BJ (cell line): ENCODE data around the gene LRRC8B. TPM values are rescaled to one million over a fixed set of nuclear protein-coding genes. Genes with fewer than 3 reads are reported as not detected.
"Not testable (repeated sequence)": the region's sequence is repeated elsewhere in the genome, so short reads cannot be mapped to it uniquely, and the experiment has no call there.

Experiments
- CTCF ChIA-PET: fragments of 350-600 bp; formaldehyde crosslinking; extraction: SDS; loops from one replicate; lab custom pipeline; 2021; ENCODE audit warnings: antibody characterized with exemption, inconsistent platforms; lab: Yijun Ruan, JAX
- POLR2A ChIA-PET: fragments of 300-600 bp; sonication (Branson Sonifier 250); formaldehyde crosslinking; extraction: SDS; loops from one replicate; lab custom pipeline; 2021; ENCODE audit warnings: antibody characterized with exemption; lab: Charles Lee
- DNase-seq: peaks from one replicate; pipeline ENCODE4 v3.0.0-alpha.2; 2011; ENCODE audit warnings: low read depth
- H3K27me3 ChIP-seq: 2 replicates; pipeline ENCODE4 v1.6.0; 2011; ENCODE audit warnings: low read length; ENCODE audit not compliant: control insufficient read depth, insufficient read depth
- H3K36me3 ChIP-seq: 2 replicates; pipeline ENCODE4 v1.5.1; 2011; ENCODE audit warnings: low read length; ENCODE audit not compliant: control insufficient read depth, insufficient read depth
- H3K4me3 ChIP-seq: 2 replicates; pipeline ENCODE4 v1.5.1; 2011; ENCODE audit warnings: low read depth, mild to moderate bottlenecking, control low read depth, low read length
- CTCF ChIP-seq: IDR thresholded peaks from 2 replicates; pipeline ENCODE4 v1.5.1; 2011; ENCODE audit warnings: low read depth, mild to moderate bottlenecking, control low read depth, inconsistent platforms, low read length, moderate library complexity; ENCODE audit not compliant: insufficient read depth
- polyA plus RNA-seq: library from polyadenylated mRNA; depleted of rRNA; stranded (reverse); fragments of >200 nt; gene quantifications from 2 replicates; pipeline ENCODE4 v1.2.3, GENCODE V29; 2011

The LRRC8B gene
- polyA plus RNA-seq, 1 experiment, result 0.22 TPM

DNA sequence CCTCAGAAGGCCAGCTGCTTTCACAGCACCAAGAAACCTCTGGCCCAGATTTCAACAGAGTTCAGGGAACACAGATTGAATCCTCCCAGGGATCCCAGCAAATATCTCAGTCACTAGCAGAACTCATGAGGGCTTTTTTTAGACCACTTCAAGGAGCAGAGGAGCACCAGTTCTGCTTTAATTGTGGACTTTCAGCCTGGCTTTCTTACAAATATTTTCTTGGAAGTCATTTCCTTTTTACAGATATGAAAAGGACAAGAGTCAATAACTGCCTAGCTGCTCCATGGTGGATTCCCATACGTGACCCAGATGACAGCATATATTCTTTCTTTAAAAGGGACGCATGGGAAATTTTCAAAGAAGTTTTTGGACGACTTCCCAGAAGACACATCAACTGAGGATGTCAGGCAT, 6.4 kb upstream of the LRRC8B start:
- H3K27me3 ChIP-seq, result peaks cover 2% of the 10 kb centered on the region; the same call in 1 of the 2 replicates
- no peak for TF ChIP-seq CTCF
- no peak for DNase-seq
- H3K36me3 ChIP-seq, result no peaks in the 10 kb centered on the region
- ChIA-PET POLR2A (no interaction called here), CTCF (interaction anchor here (0.7 to 3.8 kb wide), 5 partner anchors 85 to 587 kb away, joined by 3 to 13 read pairs (median 4); no protein-coding TSS in a partner anchor)
- no peak overlapping the region for H3K4me3 ChIP-seq

GRCh38 chr1:89519779-89520358, 4.8 kb upstream of the LRRC8B start:
- ChIA-PET POLR2A (no interaction called here), CTCF (interaction anchor here (1.3 to 3.8 kb wide), 3 partner anchors 65 to 243 kb away, joined by 3 to 13 read pairs (median 4); no protein-coding TSS in a partner anchor)
- Histone ChIP-seq H3K4me3 (no peak overlapping the region), H3K36me3 (no peaks in the 10 kb centered on the region), H3K27me3 (peaks cover 4% of the 10 kb centered on the region)
- peak; percentile 57 for TF ChIP-seq CTCF
- no peak for DNase-seq

- POLR2A ChIA-PET, H3K36me3 ChIP-seq, H3K27me3 ChIP-seq, H3K4me3 ChIP-seq, DNase-seq: not testable (repeated sequence)
- CTCF ChIA-PET, result interaction anchor here (1.9 kb wide), 1 partner anchor 241 kb away, joined by 4 read pairs; no protein-coding TSS in a partner anchor
These were observed 2.7 kb upstream of the LRRC8B start for GRCh38 chr1:89521977-89522376.

DNA sequence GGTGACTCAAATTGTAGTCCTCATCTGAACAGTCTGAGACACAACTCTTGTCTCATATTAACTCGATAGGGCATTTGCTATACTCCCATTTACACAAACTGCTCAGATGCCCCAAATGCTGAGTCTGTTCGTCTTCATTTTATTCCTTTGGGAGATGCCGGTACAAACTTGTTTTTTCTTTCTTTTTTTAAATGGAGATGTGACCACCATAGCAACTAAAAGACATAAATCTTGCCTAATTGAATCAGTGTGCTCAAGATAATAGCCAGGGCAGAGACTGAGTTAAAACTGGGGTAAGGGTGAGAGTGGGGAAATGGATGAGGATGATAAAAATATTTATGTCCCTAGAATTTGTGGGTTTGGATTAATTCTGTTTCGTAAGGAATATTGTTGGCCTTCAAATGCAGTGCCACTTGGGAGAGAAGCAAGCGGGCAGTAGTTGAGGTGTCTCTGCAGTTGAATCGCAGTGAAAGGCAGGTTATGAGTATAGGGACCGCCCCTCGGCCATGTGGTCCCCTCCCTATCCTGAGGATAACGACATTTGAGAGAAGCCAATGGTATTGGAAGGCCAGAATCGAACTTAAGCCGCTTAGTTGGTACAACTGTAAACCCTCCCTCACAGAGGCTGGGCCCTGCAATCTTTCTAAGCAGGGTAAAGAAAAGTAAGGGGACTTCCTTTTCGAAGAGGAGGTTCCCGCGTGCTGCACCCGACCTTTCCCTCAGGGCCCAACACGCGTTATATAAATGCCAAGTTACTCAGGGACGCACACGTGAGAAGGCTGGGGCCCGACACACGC, 859 bp upstream of the LRRC8B start:
- ChIA-PET CTCF (no interaction called here), POLR2A (no interaction called here)
- no peak for TF ChIP-seq CTCF
- Histone ChIP-seq H3K4me3 (peak overlapping the region; percentile 69), H3K27me3 (peaks cover 4% of the 10 kb centered on the region), H3K36me3 (no peaks in the 10 kb centered on the region)
- no peak for DNase-seq

DNA sequence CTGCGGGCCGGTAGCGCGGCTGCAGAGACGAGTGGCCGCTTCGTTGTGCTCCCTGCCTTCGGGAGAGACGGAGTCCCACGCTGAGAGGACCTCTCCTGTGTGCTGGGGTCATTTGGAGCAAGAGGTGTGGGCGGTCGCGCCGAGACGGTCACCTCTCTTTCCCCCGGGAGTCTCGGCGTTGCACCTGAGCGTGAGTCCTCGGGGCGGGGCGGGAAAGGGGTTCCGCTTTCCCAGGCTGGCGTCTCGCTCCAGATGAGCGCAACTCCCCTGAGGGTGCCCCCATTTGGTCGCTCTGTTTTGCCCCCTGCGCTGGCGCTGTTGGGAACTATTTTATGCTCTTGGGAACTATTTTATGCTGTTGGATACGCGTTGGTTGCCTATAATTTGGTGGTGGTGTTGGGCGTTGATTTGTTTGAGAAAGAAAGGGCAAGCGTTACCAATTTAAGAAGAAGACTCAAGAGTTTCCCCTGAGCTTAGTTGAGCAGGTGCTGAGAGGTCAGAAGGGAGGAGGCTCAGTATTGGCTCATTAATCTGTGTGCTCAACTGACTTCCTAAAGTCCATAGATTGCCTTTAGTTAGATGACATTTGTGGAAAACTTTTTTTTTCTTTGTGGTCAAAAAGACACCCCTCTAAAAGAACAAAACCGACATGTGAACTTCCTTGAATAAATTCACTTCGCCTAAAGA, 683 bp downstream of the LRRC8B start:
- ChIA-PET CTCF (no interaction called here), POLR2A (no interaction called here)
- H3K36me3 ChIP-seq, result no peaks in the 10 kb centered on the region
- peak overlapping the region; percentile 69 for H3K4me3 ChIP-seq
- peaks cover 4% of the 10 kb centered on the region for H3K27me3 ChIP-seq
- DNase-seq, result no peak
- no peak for TF ChIP-seq CTCF
